ENCODE measurements around the gene PLET1. TPM values are rescaled to one million over a fixed set of nuclear protein-coding genes. Genes with fewer than 3 reads are reported as not detected.

PLET1 gene
- total and polyA plus RNA-seq, 9 of the 15 experiments (the other 6 are each of a cell fraction or from before 2014, with no cell fraction given), result not detected

GRCh38 chr11:112285841-112286311, 25.2 kb upstream of the PLET1 start (continued):
- TF ChIP-seq MAZ (CRISPR knock-in tag; conservative IDR thresholded peaks at IDR 0.05 in 1 of 2, IDR thresholded peaks at IDR 0.05 in 1 of 2) (peak in 1 of 2 experiments; percentile 43; a peak in 1 of 4 replicates), ZNF354B (CRISPR knock-in tag; IDR thresholded peaks at IDR 0.05) (no peak), NEUROD1 (IDR thresholded peaks at IDR 0.05; ENCODE audit: borderline replicate concordance, low read depth, low read length, partially characterized antibody) (peak; percentile 40), TAF9B (IDR thresholded peaks at IDR 0.05; ENCODE audit: partially characterized antibody) (no peak), CHD2 (IDR thresholded peaks at IDR 0.05; ENCODE audit: low read depth, low read length) (no peak), ATF1 (CRISPR knock-in tag; IDR thresholded peaks at IDR 0.05) (no peak), ATF1 (tag; IDR thresholded peaks at IDR 0.05) (0 out of 2 replicates have a peak, but pooled peaks have one; percentile 46), EP300 (IDR thresholded peaks at IDR 0.05; ENCODE audit: low read length) (peak; percentile 39; the same call in 1 of the 2 replicates), FOXA1 (IDR thresholded peaks at IDR 0.05; ENCODE audit: borderline replicate concordance) (no peak), C11orf30 (IDR thresholded peaks at IDR 0.05; ENCODE audit: low read depth) (0 out of 2 replicates have a peak, but pooled peaks have one; percentile 21), GATA2 (CRISPR knock-in tag; IDR thresholded peaks at IDR 0.05) (peak; percentile 54; the same call in 1 of the 2 replicates), CEBPG (CRISPR knock-in tag; IDR thresholded peaks at IDR 0.05) (0 out of 2 replicates have a peak, but pooled peaks have one; percentile 29), CEBPG (tag; conservative IDR thresholded peaks at IDR 0.05 in 1 of 2, IDR thresholded peaks at IDR 0.05 in 1 of 2) (no peak), ZNF165 (CRISPR knock-in tag; IDR thresholded peaks at IDR 0.05; ENCODE audit: borderline replicate concordance) (no peak), TCF3 (CRISPR knock-in tag; IDR thresholded peaks at IDR 0.05) (peak; percentile 74), ATF7 (IDR thresholded peaks at IDR 0.05) (peak; percentile 90), CBX3 (IDR thresholded peaks at IDR 0.05; ENCODE audit: borderline replicate concordance in 1 of 2, low read length in 2 of 2) (peak in 1 of 2 experiments; percentile 59; a peak in 1 of 3 replicates), KDM1A (IDR thresholded peaks at IDR 0.05) (peak; percentile 84 to 85), SOX6 (IDR thresholded peaks at IDR 0.05) (peak; percentile 78), TSC22D4 (tag; IDR thresholded peaks at IDR 0.05) (no peak), NRF1 (conservative IDR thresholded peaks at IDR 0.05 in 1 of 2, IDR thresholded peaks at IDR 0.05 in 1 of 2) (peak in 1 of 2 experiments; percentile 17; a peak in 1 of 4 replicates), NFE2 (IDR thresholded peaks at IDR 0.05; ENCODE audit: low read depth) (peak; percentile 67; the same call in 1 of the 2 replicates), JUND (IDR thresholded peaks at IDR 0.05; ENCODE audit: borderline replicate concordance, low read depth, low read length) (peak; percentile 85), JUND (tag; IDR thresholded peaks at IDR 0.05; ENCODE audit: borderline replicate concordance, low read depth, low read length) (peak; percentile 95), ZBTB34 (CRISPR knock-in tag; IDR thresholded peaks at IDR 0.05) (no peak), HINFP (tag; conservative IDR thresholded peaks at IDR 0.05; ENCODE audit: low read depth) (no peak), NFIC (IDR thresholded peaks at IDR 0.05) (0 out of 2 replicates have a peak, but pooled peaks have one; percentile 15), ETS2 (tag; IDR thresholded peaks at IDR 0.05; ENCODE audit: borderline replicate concordance, poor library complexity, severe bottlenecking) (no peak), ESRRB (CRISPR knock-in tag; IDR thresholded peaks at IDR 0.05; ENCODE audit: borderline replicate concordance) (no peak), ZFP36 (IDR thresholded peaks at IDR 0.05; ENCODE audit: low read depth, low read length, partially characterized antibody) (peak; percentile 11)
